Peyer's patch (tissue), 4 donors: ENCODE measurements around the gene TSKS.

ENCODE experiments used
- POLR2A ChIP-seq, 2 donors: fragments of 450-650 bp; IDR thresholded peaks; one replicate each; pipeline ENCODE4 v1.5.1; 2017; ENCODE audit warnings: antibody characterized with exemption in 2 of 2, mild to moderate bottlenecking in 2 of 2, moderate library complexity in 2 of 2
- TF ChIP-seq, protein P1 (sequence below), 6 experiments: fragments of 450-650 bp in 4 of 6; fragments of 200-600 bp in 2 of 6; sonication (generic) in 1 of 6; IDR thresholded peaks; one replicate each; pipeline ENCODE4 v1.5.1; 2017 to 2019; ENCODE audit warnings: antibody characterized with exemption in 6 of 6, mild to moderate bottlenecking in 3 of 6, moderate library complexity in 1 of 6

DNA sequence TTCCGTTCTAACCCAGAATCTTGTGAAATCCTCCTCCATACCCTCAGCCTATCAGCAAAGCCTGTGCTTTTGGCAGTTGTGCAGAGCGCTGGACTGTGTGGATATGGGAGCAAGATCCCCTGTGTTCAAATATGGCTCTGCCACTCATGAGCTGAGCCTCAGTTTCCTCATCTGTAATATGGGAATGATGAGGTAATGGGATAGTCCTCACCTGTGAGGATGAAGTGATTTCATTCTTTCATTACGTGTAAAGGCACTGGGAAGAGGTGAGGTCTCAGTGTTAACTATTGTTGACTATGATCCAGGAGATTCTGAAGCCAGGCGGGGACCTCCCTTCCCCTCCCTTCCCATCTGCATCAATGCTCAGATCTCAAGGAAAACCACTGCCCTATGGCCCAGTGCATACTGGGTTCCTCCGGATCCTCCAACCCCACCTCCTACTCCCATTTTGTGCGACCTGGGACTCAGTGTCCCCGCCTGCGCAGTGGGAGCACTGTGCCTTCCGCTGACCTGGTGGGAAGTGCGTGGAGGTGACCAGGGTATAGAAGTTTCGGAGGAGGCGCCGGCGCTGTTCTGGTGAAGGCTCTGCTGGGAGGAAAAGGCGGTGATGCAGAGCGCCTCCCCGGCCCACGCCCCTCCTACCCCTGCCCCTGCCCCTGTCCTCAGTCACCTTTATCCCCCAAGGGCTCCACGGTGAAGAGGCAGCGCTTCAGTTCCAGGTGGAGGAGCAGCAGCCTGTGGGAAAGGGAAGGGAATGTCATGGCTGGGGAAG, 45.0 kb upstream of the TSKS start:
- TF ChIP-seq, protein P1, sequence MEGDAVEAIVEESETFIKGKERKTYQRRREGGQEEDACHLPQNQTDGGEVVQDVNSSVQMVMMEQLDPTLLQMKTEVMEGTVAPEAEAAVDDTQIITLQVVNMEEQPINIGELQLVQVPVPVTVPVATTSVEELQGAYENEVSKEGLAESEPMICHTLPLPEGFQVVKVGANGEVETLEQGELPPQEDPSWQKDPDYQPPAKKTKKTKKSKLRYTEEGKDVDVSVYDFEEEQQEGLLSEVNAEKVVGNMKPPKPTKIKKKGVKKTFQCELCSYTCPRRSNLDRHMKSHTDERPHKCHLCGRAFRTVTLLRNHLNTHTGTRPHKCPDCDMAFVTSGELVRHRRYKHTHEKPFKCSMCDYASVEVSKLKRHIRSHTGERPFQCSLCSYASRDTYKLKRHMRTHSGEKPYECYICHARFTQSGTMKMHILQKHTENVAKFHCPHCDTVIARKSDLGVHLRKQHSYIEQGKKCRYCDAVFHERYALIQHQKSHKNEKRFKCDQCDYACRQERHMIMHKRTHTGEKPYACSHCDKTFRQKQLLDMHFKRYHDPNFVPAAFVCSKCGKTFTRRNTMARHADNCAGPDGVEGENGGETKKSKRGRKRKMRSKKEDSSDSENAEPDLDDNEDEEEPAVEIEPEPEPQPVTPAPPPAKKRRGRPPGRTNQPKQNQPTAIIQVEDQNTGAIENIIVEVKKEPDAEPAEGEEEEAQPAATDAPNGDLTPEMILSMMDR (IDR thresholded peaks at IDR 0.05): no peak
- TF ChIP-seq POLR2A (IDR thresholded peaks at IDR 0.05): no peak
